Keratinocyte (primary cell): Measurements from ENCODE around the gene EML5. TPM values are rescaled to one million over a fixed set of nuclear protein-coding genes. Genes with fewer than 3 reads are reported as not detected.

Experiments
- DNase-seq: peaks from one replicate; pipeline ENCODE4 v3.0.0-alpha.2; 2011; ENCODE audit warnings: low read depth, missing footprints, low spot score
- FAIRE-seq: peaks from 2 replicates; lab custom pipeline; 2011; peaks lifted over from hg19 to GRCh38; lab: Jason Lieb, UNC
- H2AFZ ChIP-seq: 2 replicates; pipeline ENCODE4 v1.6.0; 2012; ENCODE audit warnings: low read length, control low read depth, inconsistent platforms; ENCODE audit not compliant: control insufficient read depth
- H3K27ac ChIP-seq: 2 replicates; pipeline ENCODE4 v1.5.1; 2011; ENCODE audit warnings: low read length; ENCODE audit not compliant: control insufficient read depth, insufficient read depth
- H3K27me3 ChIP-seq: 3 replicates; pipeline ENCODE4 v1.6.0; 2011; ENCODE audit warnings: low read length; ENCODE audit not compliant: control insufficient read depth, insufficient read depth; ENCODE audit errors: extremely low read depth
- H3K36me3 ChIP-seq, 2 experiments: 2 replicates in 1 of 2; 3 replicates in 1 of 2; pipeline ENCODE4 v1.5.1; 2011; ENCODE audit warnings: low read length in 2 of 2, mild to moderate bottlenecking in 1 of 2; ENCODE audit not compliant: control insufficient read depth in 2 of 2, insufficient read depth in 2 of 2; ENCODE audit errors: extremely low read depth in 1 of 2
- H3K4me1 ChIP-seq: 3 replicates; pipeline ENCODE4 v1.5.1; 2011; ENCODE audit warnings: low read length; ENCODE audit not compliant: control insufficient read depth, insufficient read depth; ENCODE audit errors: extremely low read depth
- H3K4me2 ChIP-seq: 3 replicates; pipeline ENCODE4 v1.6.0; 2011; ENCODE audit warnings: low read depth, low read length; ENCODE audit not compliant: control insufficient read depth, insufficient read depth; ENCODE audit errors: extremely low read depth
- H3K4me3 ChIP-seq, 3 experiments: fragments of 200-600 bp in 1 of 3; sonication (generic) in 1 of 3; 2 replicates in 2 of 3; 3 replicates in 1 of 3; pipeline ENCODE4 v1.5.1; 2011 to 2016; ENCODE audit warnings: low read length in 3 of 3, mild to moderate bottlenecking in 3 of 3, control low read depth in 2 of 3, inconsistent platforms in 1 of 3, low read depth in 1 of 3, mixed read lengths in 1 of 3, mixed run types in 1 of 3, moderate library complexity in 1 of 3; ENCODE audit not compliant: control insufficient read depth in 2 of 3, insufficient read depth in 2 of 3; ENCODE audit errors: extremely low read depth in 1 of 3
- H3K79me2 ChIP-seq: 2 replicates; pipeline ENCODE4 v1.6.0; 2012; ENCODE audit warnings: low read length; ENCODE audit not compliant: control insufficient read depth, insufficient read depth
- H3K9ac ChIP-seq: 3 replicates; pipeline ENCODE4 v1.6.0; 2011; ENCODE audit warnings: low read length; ENCODE audit not compliant: control insufficient read depth, insufficient read depth; ENCODE audit errors: extremely low read depth
- H3K9me1 ChIP-seq: 3 replicates; pipeline ENCODE4 v1.6.0; 2011; ENCODE audit warnings: low read length; ENCODE audit not compliant: control insufficient read depth, insufficient read depth; ENCODE audit errors: extremely low read depth
- H3K9me3 ChIP-seq: 2 replicates; pipeline ENCODE4 v1.5.1; 2012; ENCODE audit warnings: low read depth, low read length; ENCODE audit not compliant: control insufficient read depth
- H4K20me1 ChIP-seq: 3 replicates; pipeline ENCODE4 v1.6.0; 2011; ENCODE audit warnings: low read length; ENCODE audit not compliant: control insufficient read depth, insufficient read depth; ENCODE audit errors: extremely low read depth
- CTCF ChIP-seq, 3 experiments: IDR thresholded peaks in 1 of 3; conservative IDR thresholded peaks in 1 of 3; optimal IDR thresholded peaks in 1 of 3; 2 replicates in 2 of 3; 3 replicates in 1 of 3; pipeline versions ENCODE3 to v1.5.1; 2011; ENCODE audit warnings: low read length in 3 of 3, mild to moderate bottlenecking in 3 of 3, moderate library complexity in 2 of 3, control low read depth in 1 of 3, inconsistent platforms in 1 of 3; ENCODE audit not compliant: insufficient read depth in 2 of 3; ENCODE audit errors: extremely low read depth in 1 of 3
- EZH2 ChIP-seq: IDR thresholded peaks from one replicate; pipeline ENCODE4 v1.6.1; 2012; ENCODE audit warnings: inconsistent platforms, mild to moderate bottlenecking, low read length, moderate library complexity
- dilution Hi-C: fragments of 300-500 bp; cut with MboI; formaldehyde crosslinking; loops from one replicate; pipeline ENCODE4 v1.7.0; 2020; ENCODE audit warnings: low sequenced_read_pairs; ENCODE audit not compliant: extremely low pct_ligation_motif_present
- polyA plus RNA-seq, 5 experiments: library from polyadenylated mRNA; depleted of rRNA in 3 of 5; stranded (reverse) in 3 of 5; stranded (forward) in 1 of 5; unstranded in 1 of 5; fragments of >200 nt; gene quantifications; 1 replicate in 1 of 5; 2 replicates in 3 of 5; 3 replicates in 1 of 5; pipeline versions ENCODE4 v1.2.1 to v1.2.3, GENCODE V29; 2011 to 2012; ENCODE audit warnings: missing spikeins in 2 of 5, low read depth in 1 of 5, low replicate concordance in 1 of 5

The EML5 gene
- polyA plus RNA-seq, 1 donor (not counting 4 experiments of a cell fraction or from before 2014, with no cell fraction given) = 1.4 TPM

- Histone ChIP-seq H3K4me1 (no peaks in the 10 kb centered on the region), H3K4me2 (no peak overlapping the region), H2AFZ (no peak overlapping the region), H3K9ac (no peak overlapping the region), H3K79me2 (no peaks in the 10 kb centered on the region), H4K20me1 (no peaks in the 10 kb centered on the region), H3K36me3 (no peaks in the 10 kb centered on the region), H3K9me1 (no peaks in the 10 kb centered on the region), H3K27me3 (no peaks in the 10 kb centered on the region), H3K27ac (no peak overlapping the region), H3K9me3 (no peaks in the 10 kb centered on the region), H3K4me3 (no peak overlapping the region)
- dilution Hi-C loops = no loop called here
- FAIRE-seq (no peak), DNase-seq (no peak)
- no peak for TF ChIP-seq CTCF (optimal IDR thresholded peaks at IDR 0.05 in 1 of 3, IDR thresholded peaks at IDR 0.05 in 1 of 3, conservative IDR thresholded peaks at IDR 0.05 in 1 of 3; ENCODE audit: extremely low read depth in 1 of 3, insufficient read depth in 2 of 3, low read length in 3 of 3)
- TF ChIP-seq EZH2 = no peak
These were observed 55.5 kb downstream of the EML5 start for GRCh38 chr14:88737245-88737644.

DNA sequence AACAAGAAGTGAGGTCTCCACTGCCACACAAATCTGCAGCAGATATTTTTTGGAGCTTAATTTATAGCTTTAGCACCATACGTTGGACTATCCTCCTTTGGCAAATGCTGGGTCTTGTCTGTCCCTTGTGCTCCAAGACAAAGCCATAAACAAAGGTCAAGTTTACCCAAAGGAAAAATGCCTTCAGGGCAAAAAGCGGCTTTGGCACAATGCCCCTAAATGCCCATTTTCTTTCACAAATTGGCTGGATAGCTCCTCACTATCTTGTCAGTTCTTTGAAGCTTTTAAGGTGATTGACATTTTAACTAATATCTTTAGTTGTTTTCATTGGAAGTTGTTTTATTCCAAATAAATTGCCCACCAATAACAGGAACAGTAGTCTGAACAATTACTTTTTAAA lies 59.6 kb downstream of the EML5 start:
- Histone ChIP-seq H3K36me3 (no peaks in the 10 kb centered on the region), H4K20me1 (no peaks in the 10 kb centered on the region), H3K4me3 (no peak overlapping the region), H3K27me3 (no peaks in the 10 kb centered on the region), H3K27ac (no peak overlapping the region), H3K9me3 (no peaks in the 10 kb centered on the region), H3K4me2 (no peak overlapping the region), H2AFZ (no peak overlapping the region), H3K9me1 (no peaks in the 10 kb centered on the region), H3K9ac (no peak overlapping the region), H3K4me1 (no peaks in the 10 kb centered on the region), H3K79me2 (no peaks in the 10 kb centered on the region)
- dilution Hi-C loops = no loop called here
- TF ChIP-seq EZH2 (no peak), CTCF (optimal IDR thresholded peaks at IDR 0.05 in 1 of 3, IDR thresholded peaks at IDR 0.05 in 1 of 3, conservative IDR thresholded peaks at IDR 0.05 in 1 of 3; ENCODE audit: extremely low read depth in 1 of 3, insufficient read depth in 2 of 3, low read length in 3 of 3) (no peak)
- DNase-seq = no peak
- no peak for FAIRE-seq
